ENCODE data around the gene ATP13A2.

Gene ATP13A2

GRCh38 chr1:17009706-17010105 lies 2.0 kb downstream of the ATP13A2 start:
- no peak for TF ChIP-seq CTCF (IDR thresholded peaks at IDR 0.05)
- Histone ChIP-seq H3K9me3 (ENCODE audit: control insufficient read depth, low read length) (no peaks in the 10 kb centered on the region), H3K79me2 (peaks cover 3% of the 10 kb centered on the region), H3K4me3 (ENCODE audit: low read depth, low read length) (no peak overlapping the region), H3K27ac (no peak overlapping the region), H3K27me3 (ENCODE audit: control insufficient read depth, insufficient read depth, low read length) (no peaks in the 10 kb centered on the region), H3K9ac (no peak overlapping the region), H3K4me1 (peaks cover 2% of the 10 kb centered on the region), H3K4me2 (ENCODE audit: low read length) (no peak overlapping the region), H3K36me3 (ENCODE audit: control insufficient read depth, insufficient read depth, low read length) (no peaks in the 10 kb centered on the region), H2AFZ (no peak overlapping the region)

- Histone ChIP-seq H3K4me1 (peaks cover 8% of the 10 kb centered on the region), H3K4me3 (ENCODE audit: low read depth, low read length) (no peak overlapping the region)
Observed at GRCh38 chr1:17008208-17008855, 3.4 kb downstream of the ATP13A2 start.

GRCh38 chr1:17007121-17007520 lies 4.6 kb downstream of the ATP13A2 start:
- peaks cover 8% of the 10 kb centered on the region for H3K4me1 ChIP-seq
- no peaks in the 10 kb centered on the region for H3K36me3 ChIP-seq (ENCODE audit: control insufficient read depth, insufficient read depth, low read length)
- H3K4me2 ChIP-seq (ENCODE audit: low read length): no peak overlapping the region
- no peaks in the 10 kb centered on the region for H3K27me3 ChIP-seq (ENCODE audit: control insufficient read depth, insufficient read depth, low read length)
- H3K27ac ChIP-seq: no peak overlapping the region
- no peak for TF ChIP-seq CTCF (IDR thresholded peaks at IDR 0.05)
- no peaks in the 10 kb centered on the region for H3K9me3 ChIP-seq (ENCODE audit: control insufficient read depth, low read length)
- H2AFZ ChIP-seq: no peak overlapping the region
- no peak overlapping the region for H3K9ac ChIP-seq
- H3K79me2 ChIP-seq: peaks cover 3% of the 10 kb centered on the region
- H3K4me3 ChIP-seq (ENCODE audit: low read depth, low read length): no peak overlapping the region

More at GRCh38 chr1:17008208-17008855, 3.4 kb downstream of the ATP13A2 start:
- Histone ChIP-seq H3K79me2 (peaks cover 3% of the 10 kb centered on the region), H3K9ac (no peak overlapping the region), H2AFZ (no peak overlapping the region), H3K36me3 (ENCODE audit: control insufficient read depth, insufficient read depth, low read length) (no peaks in the 10 kb centered on the region), H3K27me3 (ENCODE audit: control insufficient read depth, insufficient read depth, low read length) (no peaks in the 10 kb centered on the region), H3K4me2 (ENCODE audit: low read length) (no peak overlapping the region), H3K27ac (no peak overlapping the region), H3K9me3 (ENCODE audit: control insufficient read depth, low read length) (no peaks in the 10 kb centered on the region)
- TF ChIP-seq CTCF (IDR thresholded peaks at IDR 0.05): no peak

GRCh38 chr1:17005365-17005740 lies 6.4 kb downstream of the ATP13A2 start:
- Histone ChIP-seq H3K27me3 (ENCODE audit: control insufficient read depth, insufficient read depth, low read length) (no peaks in the 10 kb centered on the region), H2AFZ (no peak overlapping the region), H3K9ac (no peak overlapping the region), H3K4me1 (peaks cover 6% of the 10 kb centered on the region), H3K9me3 (ENCODE audit: control insufficient read depth, low read length) (no peaks in the 10 kb centered on the region), H3K4me2 (ENCODE audit: low read length) (no peak overlapping the region), H3K79me2 (peaks cover 2% of the 10 kb centered on the region), H3K27ac (no peak overlapping the region), H3K4me3 (ENCODE audit: low read depth, low read length) (no peak overlapping the region), H3K36me3 (ENCODE audit: control insufficient read depth, insufficient read depth, low read length) (no peaks in the 10 kb centered on the region)
- no peak for TF ChIP-seq CTCF (IDR thresholded peaks at IDR 0.05)
